ENCODE results near the gene WDR77.

WDR77 gene

GRCh38 chr1:111474106-111474505 is 25.1 kb upstream of the WDR77 start:
- TF ChIP-seq, protein P1, sequence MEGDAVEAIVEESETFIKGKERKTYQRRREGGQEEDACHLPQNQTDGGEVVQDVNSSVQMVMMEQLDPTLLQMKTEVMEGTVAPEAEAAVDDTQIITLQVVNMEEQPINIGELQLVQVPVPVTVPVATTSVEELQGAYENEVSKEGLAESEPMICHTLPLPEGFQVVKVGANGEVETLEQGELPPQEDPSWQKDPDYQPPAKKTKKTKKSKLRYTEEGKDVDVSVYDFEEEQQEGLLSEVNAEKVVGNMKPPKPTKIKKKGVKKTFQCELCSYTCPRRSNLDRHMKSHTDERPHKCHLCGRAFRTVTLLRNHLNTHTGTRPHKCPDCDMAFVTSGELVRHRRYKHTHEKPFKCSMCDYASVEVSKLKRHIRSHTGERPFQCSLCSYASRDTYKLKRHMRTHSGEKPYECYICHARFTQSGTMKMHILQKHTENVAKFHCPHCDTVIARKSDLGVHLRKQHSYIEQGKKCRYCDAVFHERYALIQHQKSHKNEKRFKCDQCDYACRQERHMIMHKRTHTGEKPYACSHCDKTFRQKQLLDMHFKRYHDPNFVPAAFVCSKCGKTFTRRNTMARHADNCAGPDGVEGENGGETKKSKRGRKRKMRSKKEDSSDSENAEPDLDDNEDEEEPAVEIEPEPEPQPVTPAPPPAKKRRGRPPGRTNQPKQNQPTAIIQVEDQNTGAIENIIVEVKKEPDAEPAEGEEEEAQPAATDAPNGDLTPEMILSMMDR (IDR thresholded peaks at IDR 0.05; ENCODE audit: low read depth, low read length, missing control alignments) = no peak
- no peak overlapping the region for H3K4me3 ChIP-seq (replicated peaks; ENCODE audit: low read depth, low read length)
- no peak for DNase-seq (ENCODE audit: extremely low read depth, low read depth)

DNA sequence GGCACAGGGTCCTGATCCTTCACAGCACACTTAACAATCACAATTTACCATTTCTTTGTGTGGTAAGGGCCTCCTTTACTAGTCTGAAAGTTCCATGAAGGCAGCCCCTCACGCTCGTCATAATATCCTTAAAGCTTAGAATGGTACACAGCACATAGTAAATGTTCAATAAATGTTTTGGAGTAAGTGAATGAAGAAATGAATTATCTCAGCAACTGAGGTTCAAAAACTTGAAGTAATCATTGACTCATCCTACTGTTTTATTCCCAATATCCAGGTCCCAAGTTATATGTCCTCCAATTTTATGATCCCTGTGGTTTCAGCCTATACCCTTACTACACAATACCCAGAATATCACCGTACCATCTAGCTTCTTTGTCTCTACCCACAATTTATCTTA is 22.5 kb upstream of the WDR77 start:
- no peak overlapping the region for H3K4me3 ChIP-seq (replicated peaks; ENCODE audit: low read depth, low read length)
- DNase-seq (ENCODE audit: extremely low read depth, low read depth) = no peak
- TF ChIP-seq, protein P1 (IDR thresholded peaks at IDR 0.05; ENCODE audit: low read depth, low read length, missing control alignments) = no peak

- TF ChIP-seq, protein P1 (IDR thresholded peaks at IDR 0.05; ENCODE audit: low read depth, low read length, missing control alignments) = no peak
- H3K4me3 ChIP-seq (replicated peaks; ENCODE audit: low read depth, low read length) = no peak overlapping the region
- DNase-seq (ENCODE audit: extremely low read depth, low read depth) = no peak
These were observed 22.0 kb upstream of the WDR77 start for GRCh38 chr1:111471012-111471411.

GRCh38 chr1:111470596-111470995 is 21.5 kb upstream of the WDR77 start:
- H3K4me3 ChIP-seq (replicated peaks; ENCODE audit: low read depth, low read length) = no peak overlapping the region
- no peak for DNase-seq (ENCODE audit: extremely low read depth, low read depth)
- TF ChIP-seq, protein P1 (IDR thresholded peaks at IDR 0.05; ENCODE audit: low read depth, low read length, missing control alignments) = no peak

DNA sequence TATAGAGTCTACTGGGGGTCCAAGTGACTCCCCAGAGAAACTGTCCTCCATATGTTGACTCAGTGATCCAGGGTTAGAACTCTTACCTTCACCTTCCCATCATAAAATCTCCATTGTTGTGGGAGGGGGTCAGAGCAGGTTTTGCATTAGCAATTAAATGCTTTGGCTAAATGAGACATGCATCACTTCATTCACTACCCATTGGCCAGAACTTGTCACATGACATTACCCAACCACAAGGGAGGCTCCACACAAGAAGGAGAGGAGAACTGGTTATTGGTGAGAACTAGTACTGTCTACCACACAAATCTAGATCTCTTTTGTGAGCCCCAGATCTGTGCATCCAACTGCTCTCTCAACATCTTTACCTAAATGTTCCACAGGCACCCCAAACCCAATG is 20.5 kb upstream of the WDR77 start:
- no peak for DNase-seq (ENCODE audit: extremely low read depth, low read depth)
- TF ChIP-seq, protein P1 (IDR thresholded peaks at IDR 0.05; ENCODE audit: low read depth, low read length, missing control alignments) = no peak
- H3K4me3 ChIP-seq (replicated peaks; ENCODE audit: low read depth, low read length) = no peak overlapping the region

DNA sequence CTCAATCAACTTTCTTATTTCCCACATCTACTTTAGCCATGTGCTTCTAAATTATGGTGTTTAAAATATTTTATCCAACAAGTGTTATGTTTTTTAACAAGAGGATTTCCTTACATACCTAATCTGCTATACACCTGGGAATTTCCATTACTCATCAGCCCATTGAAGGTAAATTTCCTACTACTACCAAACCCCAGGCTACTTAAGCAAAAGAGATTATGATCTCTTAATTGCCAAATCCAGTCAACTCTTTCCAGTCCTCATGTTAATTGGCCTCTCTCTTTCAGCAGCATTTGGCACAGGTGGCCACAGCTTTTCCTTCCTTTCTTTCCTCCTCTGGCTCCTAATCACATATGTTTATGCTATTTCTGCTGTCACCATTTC is 19.7 kb upstream of the WDR77 start:
- TF ChIP-seq, protein P1 (IDR thresholded peaks at IDR 0.05; ENCODE audit: low read depth, low read length, missing control alignments) = no peak
- no peak for DNase-seq (ENCODE audit: extremely low read depth, low read depth)
- no peak overlapping the region for H3K4me3 ChIP-seq (replicated peaks; ENCODE audit: low read depth, low read length)

All from HFF-Myc (cell line).